CD4-positive, alpha-beta T cell treated with Interleukin-21 for 1 hour (primary cell): ENCODE data around the gene PLXNC1.

Source experiments
- DNase-seq: peaks from one replicate; pipeline ENCODE4 v3.0.0-alpha.2; 2020

PLXNC1 gene

GRCh38 chr12:94271351-94271750 lies 123.0 kb downstream of the PLXNC1 start:
- DNase-seq, result no peak

GRCh38 chr12:94272280-94272679 lies 123.9 kb downstream of the PLXNC1 start:
- no peak for DNase-seq

GRCh38 chr12:94273272-94273671 lies 124.9 kb downstream of the PLXNC1 start:
- DNase-seq, result no peak

- DNase-seq, result no peak
Measured at GRCh38 chr12:94276725-94277124, 128.3 kb downstream of the PLXNC1 start.

GRCh38 chr12:94277426-94278000 lies 129.1 kb downstream of the PLXNC1 start:
- no peak for DNase-seq

GRCh38 chr12:94280063-94280462 lies 131.7 kb downstream of the PLXNC1 start:
- no peak for DNase-seq

- DNase-seq, result peak; percentile 64
Measured at GRCh38 chr12:94282675-94283074, 134.3 kb downstream of the PLXNC1 start.

- DNase-seq, result no peak
Measured at GRCh38 chr12:94284046-94284445, 135.7 kb downstream of the PLXNC1 start.

GRCh38 chr12:94284859-94285258 lies 136.5 kb downstream of the PLXNC1 start:
- DNase-seq, result no peak

- DNase-seq, result no peak
Measured at GRCh38 chr12:94285943-94286582, 137.7 kb downstream of the PLXNC1 start.

GRCh38 chr12:94286583-94287244 lies 138.3 kb downstream of the PLXNC1 start:
- no peak for DNase-seq

- no peak for DNase-seq
Measured at GRCh38 chr12:94287245-94287628, 138.9 kb downstream of the PLXNC1 start.

GRCh38 chr12:94289461-94290312 lies 141.3 kb downstream of the PLXNC1 start:
- no peak for DNase-seq

- DNase-seq, result no peak
Measured at GRCh38 chr12:94290353-94290752, 142.0 kb downstream of the PLXNC1 start.

GRCh38 chr12:94297096-94297699 lies 148.8 kb downstream of the PLXNC1 start:
- no peak for DNase-seq

GRCh38 chr12:94297876-94298505 lies 149.6 kb downstream of the PLXNC1 start:
- DNase-seq, result no peak

GRCh38 chr12:94299846-94300245 lies 151.5 kb downstream of the PLXNC1 start:
- no peak for DNase-seq

- DNase-seq, result no peak
Measured at GRCh38 chr12:94304012-94304411, 155.6 kb downstream of the PLXNC1 start.

GRCh38 chr12:94304566-94305061 lies 156.2 kb downstream of the PLXNC1 start:
- DNase-seq, result no peak

GRCh38 chr12:94305130-94305957 lies 157.0 kb downstream of the PLXNC1 start:
- peak; percentile 2 for DNase-seq

GRCh38 chr12:94308612-94309011 lies 160.2 kb downstream of the PLXNC1 start:
- no peak for DNase-seq
